SU-DHL-6 (cell line): ENCODE data around the gene HOXD10.

Experiments
- H2AFZ ChIP-seq: fragments of 200-600 bp; sonication (generic); 2 replicates; pipeline ENCODE4 v1.6.1; 2014; ENCODE audit warnings: low read depth, mild to moderate bottlenecking, moderate library complexity, mixed read lengths, antibody characterized with exemption, low read length; ENCODE audit not compliant: severe bottlenecking
- H3F3A ChIP-seq: fragments of 200-600 bp; shearing (Covaris generic); 2 replicates; pipeline ENCODE4 v1.6.0; 2016; ENCODE audit warnings: antibody characterized with exemption, mild to moderate bottlenecking; ENCODE audit not compliant: insufficient read depth
- H3K27ac ChIP-seq: fragments of 200-600 bp; sonication (generic); 2 replicates; pipeline ENCODE4 v1.5.1; 2016; ENCODE audit warnings: low read depth, mild to moderate bottlenecking, low read length, moderate library complexity, mixed read lengths
- H3K27me3 ChIP-seq: fragments of 200-600 bp; sonication (generic), shearing (Covaris generic); 2 replicates; pipeline ENCODE4 v1.6.0; 2014; ENCODE audit warnings: mild to moderate bottlenecking, low read length
- H3K36me3 ChIP-seq: fragments of 200-600 bp; sonication (generic); 2 replicates; pipeline ENCODE4 v1.6.1; 2014; ENCODE audit warnings: mild to moderate bottlenecking, low read length, mixed read lengths
- H3K4me2 ChIP-seq: fragments of 300-600, 200-600 bp; shearing (Covaris generic), sonication (generic); 2 replicates; pipeline ENCODE4 v1.6.0; 2014; ENCODE audit warnings: low read length, low read depth, mild to moderate bottlenecking; ENCODE audit not compliant: poor library complexity, severe bottlenecking
- H3K4me3 ChIP-seq: fragments of 200-600 bp; sonication (generic); 2 replicates; pipeline ENCODE4 v1.5.1; 2014; ENCODE audit warnings: antibody characterized with exemption, low read length, mild to moderate bottlenecking, mixed read lengths; ENCODE audit not compliant: insufficient read depth, poor library complexity, severe bottlenecking
- H3K79me2 ChIP-seq: fragments of 200-600 bp; sonication (generic); 2 replicates; pipeline ENCODE4 v1.6.1; 2014; ENCODE audit warnings: mild to moderate bottlenecking, low read length, moderate library complexity; ENCODE audit not compliant: insufficient read depth
- H3K9ac ChIP-seq: fragments of 200-600 bp; sonication (generic); 2 replicates; pipeline ENCODE4 v1.7.0; 2014; ENCODE audit warnings: mild to moderate bottlenecking, low read length
- H3K9me2 ChIP-seq: fragments of 200-600 bp; sonication (generic); replicated peaks from 2 replicates; pipeline ENCODE4 v1.6.1; 2014; ENCODE audit warnings: low read length; ENCODE audit not compliant: insufficient read depth
- H3K9me3 ChIP-seq: fragments of 200-600 bp; sonication (generic); 2 replicates; pipeline ENCODE4 v1.6.1; 2014; ENCODE audit warnings: low read length, mixed read lengths; ENCODE audit not compliant: insufficient read depth
- H4K20me1 ChIP-seq: fragments of 200-600 bp; sonication (generic); 2 replicates; pipeline ENCODE4 v1.6.1; 2014; ENCODE audit warnings: low read depth, mild to moderate bottlenecking, antibody characterized with exemption, low read length, moderate library complexity, mixed read lengths
- EZH2phosphoT487 ChIP-seq: fragments of 200-600 bp; sonication (generic), shearing (Covaris generic); conservative IDR thresholded peaks from 2 replicates; pipeline ENCODE4 v1.6.1; 2018; ENCODE audit warnings: mild to moderate bottlenecking, antibody characterized with exemption, low read length, moderate library complexity, mixed read lengths
- TF ChIP-seq, protein P1 (sequence below): fragments of 200-600 bp; sonication (generic); IDR thresholded peaks from one replicate; pipeline ENCODE4 v1.5.1; 2017; ENCODE audit warnings: antibody characterized with exemption, mild to moderate bottlenecking, low read length, moderate library complexity; ENCODE audit not compliant: insufficient read depth, poor library complexity, severe bottlenecking

HOXD10 gene

GRCh38 chr2:176135035-176135440, 18.5 kb downstream of the HOXD10 start:
- Histone ChIP-seq H3K9me3 (no peaks in the 10 kb centered on the region), H3K27me3 (no peaks in the 10 kb centered on the region), H4K20me1 (no peaks in the 10 kb centered on the region), H3K79me2 (no peaks in the 10 kb centered on the region), H2AFZ (no peak overlapping the region), H3K9me2 (no peaks in the 10 kb centered on the region), H3K36me3 (no peaks in the 10 kb centered on the region), H3K9ac (no peak overlapping the region), H3K4me2 (no peak overlapping the region), H3F3A (no peaks in the 10 kb centered on the region), H3K4me3 (no peak overlapping the region), H3K27ac (no peak overlapping the region)
- TF ChIP-seq, protein P1, sequence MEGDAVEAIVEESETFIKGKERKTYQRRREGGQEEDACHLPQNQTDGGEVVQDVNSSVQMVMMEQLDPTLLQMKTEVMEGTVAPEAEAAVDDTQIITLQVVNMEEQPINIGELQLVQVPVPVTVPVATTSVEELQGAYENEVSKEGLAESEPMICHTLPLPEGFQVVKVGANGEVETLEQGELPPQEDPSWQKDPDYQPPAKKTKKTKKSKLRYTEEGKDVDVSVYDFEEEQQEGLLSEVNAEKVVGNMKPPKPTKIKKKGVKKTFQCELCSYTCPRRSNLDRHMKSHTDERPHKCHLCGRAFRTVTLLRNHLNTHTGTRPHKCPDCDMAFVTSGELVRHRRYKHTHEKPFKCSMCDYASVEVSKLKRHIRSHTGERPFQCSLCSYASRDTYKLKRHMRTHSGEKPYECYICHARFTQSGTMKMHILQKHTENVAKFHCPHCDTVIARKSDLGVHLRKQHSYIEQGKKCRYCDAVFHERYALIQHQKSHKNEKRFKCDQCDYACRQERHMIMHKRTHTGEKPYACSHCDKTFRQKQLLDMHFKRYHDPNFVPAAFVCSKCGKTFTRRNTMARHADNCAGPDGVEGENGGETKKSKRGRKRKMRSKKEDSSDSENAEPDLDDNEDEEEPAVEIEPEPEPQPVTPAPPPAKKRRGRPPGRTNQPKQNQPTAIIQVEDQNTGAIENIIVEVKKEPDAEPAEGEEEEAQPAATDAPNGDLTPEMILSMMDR: no peak
- TF ChIP-seq EZH2phosphoT487: no peak

GRCh38 chr2:176136374-176137251, 20.0 kb downstream of the HOXD10 start:
- TF ChIP-seq, protein P1: no peak
- no peak for TF ChIP-seq EZH2phosphoT487
- Histone ChIP-seq H2AFZ (no peak overlapping the region), H3K9ac (no peak overlapping the region), H3K4me2 (no peak overlapping the region), H3K4me3 (no peak overlapping the region), H3K27ac (no peak overlapping the region), H3K79me2 (no peaks in the 10 kb centered on the region), H3K9me3 (no peaks in the 10 kb centered on the region), H3K36me3 (no peaks in the 10 kb centered on the region), H3K9me2 (no peaks in the 10 kb centered on the region), H3F3A (no peaks in the 10 kb centered on the region), H3K27me3 (no peaks in the 10 kb centered on the region), H4K20me1 (no peaks in the 10 kb centered on the region)

- Histone ChIP-seq H3K79me2 (no peaks in the 10 kb centered on the region), H4K20me1 (no peaks in the 10 kb centered on the region), H3K27ac (no peak overlapping the region), H3K9me2 (no peaks in the 10 kb centered on the region), H2AFZ (no peak overlapping the region), H3K4me3 (no peak overlapping the region), H3F3A (no peaks in the 10 kb centered on the region), H3K36me3 (no peaks in the 10 kb centered on the region), H3K4me2 (no peak overlapping the region), H3K9me3 (no peaks in the 10 kb centered on the region), H3K9ac (no peak overlapping the region), H3K27me3 (no peaks in the 10 kb centered on the region)
- no peak for TF ChIP-seq EZH2phosphoT487
- TF ChIP-seq, protein P1: no peak
Observed at GRCh38 chr2:176137252-176137580, 20.6 kb downstream of the HOXD10 start.
